Smooth muscle cell (in vitro differentiated cells): ENCODE data around the gene RHBDL1. TPM values are rescaled to one million over a fixed set of nuclear protein-coding genes. Genes with fewer than 3 reads are reported as not detected.

Source experiments
- DNase-seq: peaks from one replicate; lab custom pipeline; 2025; ENCODE audit not compliant: unreplicated experiment; lab: John Stamatoyannopoulos, UW
- H2AFZ ChIP-seq: fragments of 200-600 bp; sonication (generic); 2 replicates; pipeline ENCODE4 v1.6.0; 2016; ENCODE audit warnings: antibody characterized with exemption, low read depth, mild to moderate bottlenecking
- H3F3A ChIP-seq: fragments of 200-600 bp; sonication (generic); 2 replicates; pipeline ENCODE4 v1.6.0; 2017; ENCODE audit warnings: antibody characterized with exemption, low read depth
- H3K27ac ChIP-seq: fragments of 200-600 bp; sonication (generic); 2 replicates; pipeline ENCODE4 v1.5.1; 2016; ENCODE audit warnings: low read depth, mild to moderate bottlenecking
- H3K27me3 ChIP-seq: fragments of 200-600 bp; sonication (generic); 2 replicates; pipeline ENCODE4 v1.6.1; 2016; ENCODE audit warnings: low read depth, mild to moderate bottlenecking
- H3K36me3 ChIP-seq: fragments of 200-600 bp; sonication (generic); 2 replicates; pipeline ENCODE4 v1.5.1; 2016; ENCODE audit warnings: low read depth
- H3K4me1 ChIP-seq: fragments of 200-600 bp; sonication (generic); 2 replicates; pipeline ENCODE4 v1.5.1; 2016; ENCODE audit warnings: low read depth
- H3K4me2 ChIP-seq: fragments of 200-600 bp; sonication (generic); 2 replicates; pipeline ENCODE4 v1.6.0; 2016; ENCODE audit warnings: mild to moderate bottlenecking
- H3K4me3 ChIP-seq: fragments of 200-600 bp; sonication (generic); 2 replicates; pipeline ENCODE4 v1.5.1; 2016; ENCODE audit warnings: mild to moderate bottlenecking
- H3K79me2 ChIP-seq: fragments of 200-600 bp; sonication (generic); 2 replicates; pipeline ENCODE4 v1.6.0; 2016; ENCODE audit warnings: low read depth, mild to moderate bottlenecking
- H3K9ac ChIP-seq: fragments of 200-600 bp; sonication (generic); 2 replicates; pipeline ENCODE4 v1.6.0; 2016; ENCODE audit warnings: low read depth
- H3K9me3 ChIP-seq: fragments of 200-600 bp; sonication (generic); replicated peaks from 2 replicates; pipeline ENCODE4 v1.5.1; 2016; ENCODE audit warnings: low read depth
- H4K20me1 ChIP-seq: fragments of 200-600 bp; sonication (generic); 2 replicates; pipeline ENCODE4 v1.6.0; 2016; ENCODE audit warnings: low read depth
- CTCF ChIP-seq: fragments of 200-600 bp; sonication (generic); IDR thresholded peaks from 2 replicates; pipeline ENCODE4 v1.5.1; 2017; ENCODE audit warnings: borderline replicate concordance, mild to moderate bottlenecking, antibody characterized with exemption; ENCODE audit not compliant: insufficient read depth, poor library complexity, severe bottlenecking
- WGBS: methylation state at CpG from one replicate; pipeline ENCODE4 v1.1.7; 2016; ENCODE audit warnings: low lambda C conversion rate; 5-methylcytosine and 5-hydroxymethylcytosine counted together
- polyA plus RNA-seq: library from polyadenylated mRNA; unstranded; fragments of >200 nt; fragmentation: Nextera tagmentation; extraction: Ambion mirVana; gene quantifications from 2 replicates; pipeline ENCODE4 v1.2.1, GENCODE V29; 2016
- total RNA-seq: library from RNA; depleted of rRNA; stranded (reverse); fragments of >200 nt; gene quantifications from 2 replicates; pipeline ENCODE4 v1.2.3, GENCODE V29; 2014

RHBDL1 gene
- total and polyA plus RNA-seq, 2 experiments from 2014 or later = 2.7 to 3.7 TPM

GRCh38 chr16:629833-630248 lies 45.6 kb upstream of the RHBDL1 start:
- Histone ChIP-seq H3K79me2 (no peaks in the 10 kb centered on the region), H4K20me1 (peaks cover 8% of the 10 kb centered on the region), H3K4me2 (peak overlapping the region; percentile 26), H2AFZ (no peak overlapping the region), H3K4me1 (peaks cover 25% of the 10 kb centered on the region), H3K9ac (no peak overlapping the region), H3K4me3 (no peak overlapping the region), H3K27ac (peak overlapping the region; percentile 15), H3K9me3 (no peaks in the 10 kb centered on the region), H3F3A (peaks cover 8% of the 10 kb centered on the region), H3K27me3 (no peaks in the 10 kb centered on the region), H3K36me3 (no peaks in the 10 kb centered on the region)
- WGBS = 54% methylated on average over 7 of the region's 11 CpGs
- TF ChIP-seq CTCF = no peak
- DNase-seq = no peak

- no peaks in the 10 kb centered on the region for H3K9me3 ChIP-seq
- peaks cover 11% of the 10 kb centered on the region for H4K20me1 ChIP-seq
- no peak overlapping the region for H3K4me3 ChIP-seq
- no peak for DNase-seq
- H3K27me3 ChIP-seq = no peaks in the 10 kb centered on the region
- no peaks in the 10 kb centered on the region for H3K36me3 ChIP-seq
- WGBS = 60% methylated on average over 27 of the region's 29 CpGs
- no peak overlapping the region for H3K9ac ChIP-seq
- no peak overlapping the region for H3K27ac ChIP-seq
- H3F3A ChIP-seq = peaks cover 8% of the 10 kb centered on the region
- H3K4me1 ChIP-seq = peaks cover 25% of the 10 kb centered on the region
- peak overlapping the region; percentile 48 for H3K4me2 ChIP-seq
- no peak for TF ChIP-seq CTCF
- H2AFZ ChIP-seq = no peak overlapping the region
- H3K79me2 ChIP-seq = peaks cover 4% of the 10 kb centered on the region
These were observed 45.1 kb upstream of the RHBDL1 start for GRCh38 chr16:630249-630814.

- Histone ChIP-seq H3K4me3 (no peak within 1 kb of the TSS), H3K9me3 (no peaks in the 10 kb centered on the region), H3K4me1 (peaks cover 25% of the 10 kb centered on the region), H3K9ac (no peak within 1 kb of the TSS), H3K27ac (peak within 1 kb of the TSS; percentile 15), H3K79me2 (peaks cover 10% of the 10 kb centered on the region), H4K20me1 (peaks cover 11% of the 10 kb centered on the region), H3K36me3 (no peaks in the 10 kb centered on the region), H3F3A (peaks cover 8% of the 10 kb centered on the region), H3K27me3 (no peaks in the 10 kb centered on the region), H3K4me2 (peak within 1 kb of the TSS; percentile 48), H2AFZ (no peak within 1 kb of the TSS)
- DNase-seq = no peak
- TF ChIP-seq CTCF = no peak
- WGBS = 21% methylated on average over 22 of the region's 23 CpGs
These were observed 44.6 kb upstream of the RHBDL1 start, which contains the start of gene WFIKKN1 for GRCh38 chr16:630815-631405. Gene WFIKKN1 (plus strand): TSS chr16:630985. CDS start chr16:631254, 269 bp downstream.
